K562 (cell line): Measurements from ENCODE around the gene CCDC106. TPM values are rescaled to one million over a fixed set of nuclear protein-coding genes. Genes with fewer than 3 reads are reported as not detected.
A peak's percentile ranks its signal among the peaks of the same experiment; 100 is the strongest.

Experiments used
- BRF1 ChIP-seq: IDR thresholded peaks from 3 replicates; pipeline ENCODE4 v1.6.1; 2011; ENCODE audit warnings: borderline replicate concordance, mild to moderate bottlenecking; ENCODE audit not compliant: insufficient read length; ENCODE audit errors: extremely low read depth
- C11orf30 ChIP-seq: fragments of 450-650 bp; IDR thresholded peaks from 2 replicates; pipeline ENCODE4 v1.6.1; 2016; ENCODE audit warnings: low read depth, mild to moderate bottlenecking
- ETV1 ChIP-seq: fragments of 450-650 bp; conservative IDR thresholded peaks from 2 replicates; pipeline ENCODE4 v1.6.1; 2016; ENCODE audit warnings: missing genetic modification characterization, control low read depth, low read depth, missing compliant biosample characterization
- FOXA3 ChIP-seq, 2 experiments: fragments of 450-650 bp in 1 of 2; sonication (generic) in 1 of 2; formaldehyde crosslinking; IDR thresholded peaks in 1 of 2; conservative IDR thresholded peaks in 1 of 2; 2 replicates each; pipeline versions ENCODE4 v1.4.0 to v1.8.0; 2020 to 2022; ENCODE audit warnings: mild to moderate bottlenecking in 2 of 2, missing genetic modification reagents in 1 of 2
- KLF16 ChIP-seq: IDR thresholded peaks from 2 replicates; pipeline ENCODE4 v1.6.1; 2016; ENCODE audit warnings: antibody characterized with exemption
- LEF1 ChIP-seq: fragments of 450-650 bp; IDR thresholded peaks from 2 replicates; pipeline ENCODE4 v1.6.1; 2016; ENCODE audit warnings: mild to moderate bottlenecking
- MAFK ChIP-seq: IDR thresholded peaks from 2 replicates; pipeline ENCODE4 v1.6.1; 2011; ENCODE audit warnings: low read length, improper control_type of control experiment
- PHF8 ChIP-seq: fragments of 200-600 bp; sonication (generic); IDR thresholded peaks from 2 replicates; pipeline ENCODE4 v1.6.1; 2012; ENCODE audit warnings: mixed run types, mild to moderate bottlenecking, inconsistent platforms, low read length, moderate library complexity, borderline replicate concordance
- POLR2A ChIP-seq: fragments of 450-650 bp; conservative IDR thresholded peaks from 2 replicates; pipeline ENCODE4 v1.6.1; 2016
- SAP30 ChIP-seq: fragments of 200-600 bp; sonication (generic); IDR thresholded peaks from 2 replicates; pipeline ENCODE4 v1.6.1; 2012; ENCODE audit warnings: borderline replicate concordance, low read depth, mild to moderate bottlenecking, moderate library complexity, low read length, control low read depth, inconsistent platforms; ENCODE audit not compliant: insufficient read depth, poor library complexity, severe bottlenecking
- SIN3A ChIP-seq, 2 experiments: fragments of 150-350 bp in 1 of 2; IDR thresholded peaks; 2 replicates each; pipeline ENCODE4 v1.6.1; 2011 to 2016; ENCODE audit warnings: borderline replicate concordance in 2 of 2, low read depth in 2 of 2, low read length in 2 of 2, mild to moderate bottlenecking in 2 of 2, moderate library complexity in 2 of 2; ENCODE audit not compliant: control insufficient read depth in 1 of 2
- SIX5 ChIP-seq, 2 experiments: IDR thresholded peaks; 2 replicates each; pipeline ENCODE4 v1.6.1; 2011; ENCODE audit warnings: low read length in 2 of 2, borderline replicate concordance in 1 of 2, low read depth in 1 of 2, mild to moderate bottlenecking in 1 of 2, moderate library complexity in 1 of 2; ENCODE audit not compliant: insufficient read depth in 1 of 2
- TCF7L2 ChIP-seq: fragments of 150-350 bp; IDR thresholded peaks from 2 replicates; pipeline ENCODE4 v1.6.1; 2016; ENCODE audit warnings: low read depth, mild to moderate bottlenecking, low read length, moderate library complexity
- ZBTB7A ChIP-seq: IDR thresholded peaks from 2 replicates; pipeline ENCODE4 v1.6.1; 2011; ENCODE audit warnings: low read depth, mild to moderate bottlenecking, low read length, moderate library complexity, borderline replicate concordance; ENCODE audit not compliant: control insufficient read depth
- ZC3H8 ChIP-seq: fragments of 450-650 bp; IDR thresholded peaks from 2 replicates; pipeline ENCODE4 v1.6.1; 2017
- ZNF146 ChIP-seq: IDR thresholded peaks from one replicate; pipeline ENCODE4 v1.6.1; 2018; ENCODE audit warnings: missing compliant biosample characterization; ENCODE audit not compliant: unreplicated experiment
- polyA plus RNA-seq, 8 experiments: library from polyadenylated mRNA; depleted of rRNA in 4 of 8; stranded (reverse) in 5 of 8; unstranded in 3 of 8; fragments of >200 nt; fragmentation: Nextera tagmentation in 2 of 8; fragmentation: Illumina TruSeq in 1 of 8; extraction: Ambion mirVana in 2 of 8; extraction: Trizol in 1 of 8; gene quantifications; 2 replicates each; pipeline versions ENCODE4 v1.2.1 to v1.2.3, GENCODE V29; 2011 to 2014; ENCODE audit warnings: inconsistent platforms in 1 of 8, missing spikeins in 1 of 8
- total RNA-seq, 7 experiments: library from RNA; depleted of rRNA in 6 of 7; stranded (reverse); fragments of >200 nt in 6 of 7; fragmentation: Illumina TruSeq in 2 of 7; extraction: Trizol in 2 of 7; gene quantifications; 2 replicates each; pipeline versions ENCODE4 v1.2.1 to v1.2.3, GENCODE V29; 2011 to 2021; ENCODE audit warnings: low replicate concordance in 1 of 7
- TF ChIP-seq, protein P1 (sequence below), 3 experiments: fragments of 200-800 bp in 1 of 3; fragments of 250-450 bp in 1 of 3; fragments of 450-650 bp in 1 of 3; sonication (Bioruptor Pico) in 1 of 3; sonication (Bioruptor generic) in 1 of 3; formaldehyde crosslinking in 1 of 3; IDR thresholded peaks; 2 replicates each; pipeline versions ENCODE4 v1.6.1 to v1.8.0; 2016 to 2022; ENCODE audit warnings: mild to moderate bottlenecking in 2 of 3, missing genetic modification characterization in 2 of 3, missing compliant biosample characterization in 1 of 3, moderate library complexity in 1 of 3
- TF ChIP-seq, protein P2 (sequence below): fragments of 450-650 bp; IDR thresholded peaks from 2 replicates; pipeline ENCODE4 v1.6.1; 2018; ENCODE audit not compliant: partially characterized antibody
- TF ChIP-seq, protein P3 (sequence below): sonication (generic); IDR thresholded peaks from 2 replicates; pipeline ENCODE4 v1.6.1; 2016

CCDC106 gene
- total and polyA plus RNA-seq, 9 of the 15 experiments (the other 6 are each of a cell fraction or from before 2014, with no cell fraction given): 0.10 to 27.5 (median 15.0) TPM; not detected in 1

DNA sequence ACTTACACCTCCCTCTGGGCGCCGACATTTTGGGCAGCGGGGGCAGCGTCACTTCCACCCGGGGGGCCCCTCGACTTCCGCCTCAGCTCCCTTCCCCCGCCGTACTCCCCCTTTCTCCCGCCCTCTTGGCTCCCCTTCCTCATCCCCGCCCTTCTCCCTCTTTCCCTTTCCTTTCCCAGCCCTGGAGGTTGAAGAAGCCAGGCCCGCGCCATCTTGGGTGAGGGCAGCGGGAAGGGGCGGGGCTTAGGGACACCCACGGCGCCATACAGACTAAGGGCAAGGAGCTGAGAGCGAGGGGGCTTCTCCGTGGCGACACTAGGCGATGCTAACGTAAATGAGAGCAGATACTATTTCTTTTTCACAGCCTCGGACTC lies 48.6 kb upstream of the CCDC106 start, which contains the start of gene FIZ1 (continued):
- TF ChIP-seq, protein P1, sequence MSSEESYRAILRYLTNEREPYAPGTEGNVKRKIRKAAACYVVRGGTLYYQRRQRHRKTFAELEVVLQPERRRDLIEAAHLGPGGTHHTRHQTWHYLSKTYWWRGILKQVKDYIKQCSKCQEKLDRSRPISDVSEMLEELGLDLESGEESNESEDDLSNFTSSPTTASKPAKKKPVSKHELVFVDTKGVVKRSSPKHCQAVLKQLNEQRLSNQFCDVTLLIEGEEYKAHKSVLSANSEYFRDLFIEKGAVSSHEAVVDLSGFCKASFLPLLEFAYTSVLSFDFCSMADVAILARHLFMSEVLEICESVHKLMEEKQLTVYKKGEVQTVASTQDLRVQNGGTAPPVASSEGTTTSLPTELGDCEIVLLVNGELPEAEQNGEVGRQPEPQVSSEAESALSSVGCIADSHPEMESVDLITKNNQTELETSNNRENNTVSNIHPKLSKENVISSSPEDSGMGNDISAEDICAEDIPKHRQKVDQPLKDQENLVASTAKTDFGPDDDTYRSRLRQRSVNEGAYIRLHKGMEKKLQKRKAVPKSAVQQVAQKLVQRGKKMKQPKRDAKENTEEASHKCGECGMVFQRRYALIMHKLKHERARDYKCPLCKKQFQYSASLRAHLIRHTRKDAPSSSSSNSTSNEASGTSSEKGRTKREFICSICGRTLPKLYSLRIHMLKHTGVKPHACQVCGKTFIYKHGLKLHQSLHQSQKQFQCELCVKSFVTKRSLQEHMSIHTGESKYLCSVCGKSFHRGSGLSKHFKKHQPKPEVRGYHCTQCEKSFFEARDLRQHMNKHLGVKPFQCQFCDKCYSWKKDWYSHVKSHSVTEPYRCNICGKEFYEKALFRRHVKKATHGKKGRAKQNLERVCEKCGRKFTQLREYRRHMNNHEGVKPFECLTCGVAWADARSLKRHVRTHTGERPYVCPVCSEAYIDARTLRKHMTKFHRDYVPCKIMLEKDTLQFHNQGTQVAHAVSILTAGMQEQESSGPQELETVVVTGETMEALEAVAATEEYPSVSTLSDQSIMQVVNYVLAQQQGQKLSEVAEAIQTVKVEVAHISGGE (CRISPR knock-in tag; IDR thresholded peaks at IDR 0.05): peak in 1 of 3 experiments; percentile 89; a peak in 2 of 6 replicates
- TF ChIP-seq, protein P2, sequence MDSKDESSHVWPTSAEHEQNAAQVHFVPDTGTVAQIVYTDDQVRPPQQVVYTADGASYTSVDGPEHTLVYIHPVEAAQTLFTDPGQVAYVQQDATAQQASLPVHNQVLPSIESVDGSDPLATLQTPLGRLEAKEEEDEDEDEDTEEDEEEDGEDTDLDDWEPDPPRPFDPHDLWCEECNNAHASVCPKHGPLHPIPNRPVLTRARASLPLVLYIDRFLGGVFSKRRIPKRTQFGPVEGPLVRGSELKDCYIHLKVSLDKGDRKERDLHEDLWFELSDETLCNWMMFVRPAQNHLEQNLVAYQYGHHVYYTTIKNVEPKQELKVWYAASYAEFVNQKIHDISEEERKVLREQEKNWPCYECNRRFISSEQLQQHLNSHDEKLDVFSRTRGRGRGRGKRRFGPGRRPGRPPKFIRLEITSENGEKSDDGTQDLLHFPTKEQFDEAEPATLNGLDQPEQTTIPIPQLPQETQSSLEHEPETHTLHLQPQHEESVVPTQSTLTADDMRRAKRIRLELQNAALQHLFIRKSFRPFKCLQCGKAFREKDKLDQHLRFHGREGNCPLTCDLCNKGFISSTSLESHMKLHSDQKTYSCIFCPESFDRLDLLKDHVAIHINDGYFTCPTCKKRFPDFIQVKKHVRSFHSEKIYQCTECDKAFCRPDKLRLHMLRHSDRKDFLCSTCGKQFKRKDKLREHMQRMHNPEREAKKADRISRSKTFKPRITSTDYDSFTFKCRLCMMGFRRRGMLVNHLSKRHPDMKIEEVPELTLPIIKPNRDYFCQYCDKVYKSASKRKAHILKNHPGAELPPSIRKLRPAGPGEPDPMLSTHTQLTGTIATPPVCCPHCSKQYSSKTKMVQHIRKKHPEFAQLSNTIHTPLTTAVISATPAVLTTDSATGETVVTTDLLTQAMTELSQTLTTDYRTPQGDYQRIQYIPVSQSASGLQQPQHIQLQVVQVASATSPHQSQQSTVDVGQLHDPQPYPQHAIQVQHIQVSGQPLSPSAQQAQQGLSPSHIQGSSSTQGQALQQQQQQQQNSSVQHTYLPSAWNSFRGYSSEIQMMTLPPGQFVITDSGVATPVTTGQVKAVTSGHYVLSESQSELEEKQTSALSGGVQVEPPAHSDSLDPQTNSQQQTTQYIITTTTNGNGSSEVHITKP: peak; percentile 81
- TF ChIP-seq POLR2A (peak; percentile 77), ZC3H8 (no peak), MAFK (no peak), FOXA3 (CRISPR knock-in tag; conservative IDR thresholded peaks at IDR 0.05 in 1 of 2, IDR thresholded peaks at IDR 0.05 in 1 of 2) (no peak), C11orf30 (peak; percentile 92), PHF8 (peak; percentile 43), ETV1 (tag) (peak; percentile 66; the same call in 1 of the 2 replicates), BRF1 (no peak), SIX5 (IDR thresholded peaks at IDR 0.05; ENCODE audit: borderline replicate concordance in 1 of 2, insufficient read depth in 1 of 2, low read depth in 1 of 2, low read length in 2 of 2) (peak; percentile 31 to 60; a peak in 2 of 4 replicates), TCF7L2 (peak; percentile 5; the same call in 1 of the 2 replicates), KLF16 (no peak), SIN3A (IDR thresholded peaks at IDR 0.05; ENCODE audit: borderline replicate concordance in 2 of 2, control insufficient read depth in 1 of 2, low read depth in 2 of 2, low read length in 2 of 2) (peak in 1 of 2 experiments; percentile 43; a peak in 1 of 4 replicates), LEF1 (peak; percentile 80; the same call in 1 of the 2 replicates), ZBTB7A (peak; percentile 72; the same call in 1 of the 2 replicates), SAP30 (peak; percentile 11), ZNF146 (no peak)
- TF ChIP-seq, protein P3, sequence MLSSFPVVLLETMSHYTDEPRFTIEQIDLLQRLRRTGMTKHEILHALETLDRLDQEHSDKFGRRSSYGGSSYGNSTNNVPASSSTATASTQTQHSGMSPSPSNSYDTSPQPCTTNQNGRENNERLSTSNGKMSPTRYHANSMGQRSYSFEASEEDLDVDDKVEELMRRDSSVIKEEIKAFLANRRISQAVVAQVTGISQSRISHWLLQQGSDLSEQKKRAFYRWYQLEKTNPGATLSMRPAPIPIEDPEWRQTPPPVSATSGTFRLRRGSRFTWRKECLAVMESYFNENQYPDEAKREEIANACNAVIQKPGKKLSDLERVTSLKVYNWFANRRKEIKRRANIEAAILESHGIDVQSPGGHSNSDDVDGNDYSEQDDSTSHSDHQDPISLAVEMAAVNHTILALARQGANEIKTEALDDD: no peak
